Tibial nerve (tissue), 3 donors: Measurements from ENCODE around the gene HSD17B14.

Experiments
- CTCF ChIP-seq, 5 experiments: fragments of 200-600 bp in 3 of 5; fragments of 450-650 bp in 2 of 5; sonication (generic) in 3 of 5; IDR thresholded peaks; one replicate each; pipeline ENCODE4 v1.5.1; 2016 to 2019; ENCODE audit warnings: antibody characterized with exemption in 5 of 5, mild to moderate bottlenecking in 3 of 5, moderate library complexity in 2 of 5
- POLR2A ChIP-seq, 2 donors: fragments of 450-650 bp; IDR thresholded peaks; one replicate each; pipeline ENCODE4 v1.6.1; 2017; ENCODE audit warnings: antibody characterized with exemption in 2 of 2, mild to moderate bottlenecking in 2 of 2, moderate library complexity in 2 of 2

GRCh38 chr19:48780631-48781391 is 55.5 kb downstream of the HSD17B14 start:
- no peak for TF ChIP-seq POLR2A (IDR thresholded peaks at IDR 0.05)
- no peak for TF ChIP-seq CTCF (IDR thresholded peaks at IDR 0.05)
